Lower lobe of right lung (tissue), 2 donors: ENCODE data around the gene FAHD2A. TPM values are rescaled to one million over a fixed set of nuclear protein-coding genes. Genes with fewer than 3 reads are reported as not detected.

Experiments
- ATAC-seq, 2 donors: fragments of 200-7000 bp; cut with Tn5 transposase; one replicate each; pipeline ENCODE4 v1.9.1; 2020 to 2022; ENCODE audit warnings: mild to moderate bottlenecking in 2 of 2, moderate library complexity in 2 of 2
- DNase-seq: peaks from one replicate; pipeline ENCODE4 v3.0.0-alpha.2; 2020
- H3K27ac ChIP-seq: fragments of 200-600 bp; one replicate; pipeline ENCODE4 v1.8.0; 2022
- H3K27me3 ChIP-seq: fragments of 200-600 bp; one replicate; pipeline ENCODE4 v1.8.0; 2022; ENCODE audit warnings: low read depth
- H3K36me3 ChIP-seq: fragments of 200-600 bp; one replicate; pipeline ENCODE4 v1.8.0; 2022; ENCODE audit warnings: mild to moderate bottlenecking
- H3K4me1 ChIP-seq: fragments of 200-600 bp; one replicate; pipeline ENCODE4 v1.8.0; 2022
- H3K4me3 ChIP-seq: fragments of 200-600 bp; one replicate; pipeline ENCODE4 v1.8.0; 2022; ENCODE audit warnings: mild to moderate bottlenecking
- H3K9me3 ChIP-seq: fragments of 200-600 bp; one replicate; pipeline ENCODE4 v1.8.0; 2022
- intact Hi-C: fragments of 100-400 bp; cut with DNase I; formaldehyde crosslinking; loops from one replicate; pipeline ENCODE4 v1.11.0; 2022
- total RNA-seq: library from RNA; stranded (reverse); fragmentation: NEBNext Ultra II Directional; extraction: Animal tissue kit (Norgen Biotek cat#: 25700); gene quantifications from one replicate; pipeline ENCODE4 v1.2.1, GENCODE V29; 2021
- TF ChIP-seq, protein P1 (sequence below): fragments of 200-600 bp; IDR thresholded peaks from one replicate; pipeline ENCODE4 v1.8.0; 2022; ENCODE audit warnings: antibody characterized with exemption, mild to moderate bottlenecking
- donor health status: DM: no; HTN: yes; CAD: no; lungs with severe emphysema.

The FAHD2A gene
- total RNA-seq, 1 donor from 2014 or later = 19.4 TPM

DNA sequence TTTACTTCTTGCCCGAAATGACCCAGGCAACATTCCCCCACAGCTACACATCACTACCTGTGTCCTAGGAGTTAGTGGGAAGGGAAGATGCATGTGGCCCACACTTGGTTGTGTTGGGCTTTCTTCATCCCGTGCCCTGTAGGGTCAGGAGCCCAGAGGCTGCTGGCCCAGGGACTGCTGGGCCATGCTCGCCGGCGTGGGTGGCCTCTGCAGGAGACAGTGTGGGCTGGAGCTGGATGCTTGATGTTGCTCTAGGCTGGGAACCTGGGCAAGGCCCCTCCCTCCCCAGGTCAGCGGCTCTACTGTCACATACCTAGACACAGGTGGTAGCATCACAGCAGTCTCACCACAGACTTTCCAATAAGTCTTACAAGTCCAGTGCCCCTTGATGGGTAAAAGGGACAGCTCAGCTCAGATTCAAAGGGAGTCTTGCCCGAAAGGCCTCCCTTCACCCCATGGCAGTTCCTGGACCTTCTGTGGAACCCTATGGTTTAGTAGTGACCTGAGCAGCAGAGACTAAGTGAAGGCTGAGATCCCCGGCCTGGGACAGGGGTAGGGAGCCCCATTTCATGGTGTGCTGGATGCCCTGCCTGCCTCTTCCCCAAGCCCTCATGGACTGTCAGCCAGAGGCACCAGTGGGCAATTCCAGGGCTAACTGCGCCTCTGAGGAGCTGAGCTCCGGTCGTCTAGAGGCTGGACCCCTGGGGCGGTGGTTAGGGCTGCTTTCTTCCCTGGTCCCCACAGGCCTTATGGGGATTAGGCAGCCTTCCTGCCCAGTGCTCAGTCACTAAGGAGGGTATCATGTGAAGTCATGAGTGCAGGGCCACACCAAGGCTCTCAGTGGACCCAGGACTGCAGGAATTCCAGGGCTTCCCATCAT, 45.4 kb upstream of the FAHD2A start:
- no peak for ATAC-seq

DNA sequence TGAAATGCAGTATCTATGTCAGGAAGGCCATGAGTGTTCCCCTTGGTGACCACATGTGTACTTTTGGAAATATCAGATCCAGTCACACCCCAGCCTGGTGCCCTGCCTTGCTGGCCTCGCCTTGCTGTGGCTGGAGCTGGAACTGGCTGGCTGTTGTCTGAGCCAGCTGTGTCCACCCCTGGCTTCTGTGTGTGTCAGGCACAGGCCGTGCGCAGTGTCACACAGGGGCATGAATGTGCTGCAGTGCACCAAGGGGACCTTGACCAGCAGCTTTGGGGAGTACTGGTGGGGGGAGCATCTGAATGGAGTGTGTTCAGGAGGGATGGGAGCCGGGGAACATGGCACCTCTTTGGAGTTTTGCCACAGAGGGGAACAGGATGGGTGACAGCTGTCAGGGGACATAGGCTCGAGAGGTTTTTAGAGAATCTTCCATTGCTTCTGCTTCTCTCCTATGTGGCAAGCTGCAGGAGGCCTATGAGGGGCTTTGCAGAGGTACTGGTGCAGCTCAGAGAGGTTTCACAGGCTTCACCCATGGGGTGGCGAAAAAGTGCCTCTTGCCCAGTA, 44.7 kb upstream of the FAHD2A start:
- Histone ChIP-seq H3K36me3 (no peaks in the 10 kb centered on the region), H3K9me3 (no peaks in the 10 kb centered on the region), H3K4me1 (no peaks in the 10 kb centered on the region), H3K27ac (no peak overlapping the region), H3K27me3 (no peaks in the 10 kb centered on the region), H3K4me3 (no peak overlapping the region)
- intact Hi-C loops = no loop called here
- TF ChIP-seq, protein P1, sequence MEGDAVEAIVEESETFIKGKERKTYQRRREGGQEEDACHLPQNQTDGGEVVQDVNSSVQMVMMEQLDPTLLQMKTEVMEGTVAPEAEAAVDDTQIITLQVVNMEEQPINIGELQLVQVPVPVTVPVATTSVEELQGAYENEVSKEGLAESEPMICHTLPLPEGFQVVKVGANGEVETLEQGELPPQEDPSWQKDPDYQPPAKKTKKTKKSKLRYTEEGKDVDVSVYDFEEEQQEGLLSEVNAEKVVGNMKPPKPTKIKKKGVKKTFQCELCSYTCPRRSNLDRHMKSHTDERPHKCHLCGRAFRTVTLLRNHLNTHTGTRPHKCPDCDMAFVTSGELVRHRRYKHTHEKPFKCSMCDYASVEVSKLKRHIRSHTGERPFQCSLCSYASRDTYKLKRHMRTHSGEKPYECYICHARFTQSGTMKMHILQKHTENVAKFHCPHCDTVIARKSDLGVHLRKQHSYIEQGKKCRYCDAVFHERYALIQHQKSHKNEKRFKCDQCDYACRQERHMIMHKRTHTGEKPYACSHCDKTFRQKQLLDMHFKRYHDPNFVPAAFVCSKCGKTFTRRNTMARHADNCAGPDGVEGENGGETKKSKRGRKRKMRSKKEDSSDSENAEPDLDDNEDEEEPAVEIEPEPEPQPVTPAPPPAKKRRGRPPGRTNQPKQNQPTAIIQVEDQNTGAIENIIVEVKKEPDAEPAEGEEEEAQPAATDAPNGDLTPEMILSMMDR = no peak
- ATAC-seq (no peak), DNase-seq (no peak)

More for the DNA sequence above, 45.4 kb upstream of the FAHD2A start:
- Histone ChIP-seq H3K9me3 (no peaks in the 10 kb centered on the region), H3K36me3 (no peaks in the 10 kb centered on the region), H3K27ac (no peak overlapping the region), H3K4me3 (no peak overlapping the region), H3K27me3 (no peaks in the 10 kb centered on the region), H3K4me1 (no peaks in the 10 kb centered on the region)
- TF ChIP-seq, protein P1 = no peak
- intact Hi-C loops = no loop called here
- no peak for DNase-seq

DNA sequence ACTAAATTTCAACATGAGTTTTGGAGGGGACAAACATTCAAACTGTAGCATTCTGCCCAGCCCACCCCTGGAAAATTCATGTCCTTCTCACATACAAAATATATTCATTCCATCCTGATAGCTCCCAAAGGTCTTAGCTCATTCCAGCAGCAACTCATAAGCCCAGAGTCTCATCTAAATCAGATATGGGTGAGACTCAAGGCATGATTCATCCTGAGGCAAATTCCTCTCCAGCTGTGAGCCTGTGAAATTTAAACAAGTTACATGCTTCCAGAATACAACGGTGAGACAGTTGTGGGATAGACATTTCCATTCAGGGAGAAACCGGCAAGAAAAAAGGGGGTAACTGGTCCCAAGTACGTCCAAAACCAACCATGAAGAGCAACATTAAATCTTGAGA, 43.5 kb upstream of the FAHD2A start:
- H3K27me3 ChIP-seq = no peaks in the 10 kb centered on the region
- ATAC-seq (no peak), DNase-seq (no peak)
- H3K4me1 ChIP-seq = no peaks in the 10 kb centered on the region
- H3K4me3 ChIP-seq = no peak overlapping the region
- intact Hi-C loops = no loop called here
- H3K36me3 ChIP-seq = no peaks in the 10 kb centered on the region
- no peaks in the 10 kb centered on the region for H3K9me3 ChIP-seq
- TF ChIP-seq, protein P1 = no peak
- H3K27ac ChIP-seq = no peak overlapping the region

DNA sequence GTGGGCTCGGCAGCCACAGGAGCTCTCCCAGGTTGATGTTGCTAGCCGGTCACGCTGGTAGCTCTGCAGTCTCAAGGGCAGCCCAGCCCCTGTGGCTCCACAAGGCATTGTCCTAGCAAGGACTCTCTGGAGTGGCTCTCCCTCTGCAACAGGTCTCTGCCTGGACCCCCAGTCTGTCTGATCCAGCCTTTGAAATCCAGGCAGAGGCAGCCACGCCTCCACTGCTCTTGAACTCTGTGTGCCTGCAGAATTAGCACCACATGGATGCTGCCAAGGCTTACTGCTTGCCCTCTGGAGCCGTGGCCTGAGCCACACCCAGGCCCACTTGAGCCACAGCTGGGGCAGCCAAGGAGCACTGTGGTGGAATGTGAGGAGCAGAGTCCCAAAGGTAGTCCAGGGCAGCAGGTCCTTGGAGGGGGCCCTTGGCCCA, 43.0 kb upstream of the FAHD2A start:
- no peak overlapping the region for H3K27ac ChIP-seq
- no peaks in the 10 kb centered on the region for H3K27me3 ChIP-seq
- intact Hi-C loops = no loop called here
- DNase-seq (no peak), ATAC-seq (peak in 1 of 2 donors; percentile 12)
- H3K9me3 ChIP-seq = no peaks in the 10 kb centered on the region
- H3K36me3 ChIP-seq = no peaks in the 10 kb centered on the region
- H3K4me1 ChIP-seq = no peaks in the 10 kb centered on the region
- TF ChIP-seq, protein P1 = no peak
- no peak overlapping the region for H3K4me3 ChIP-seq

DNA sequence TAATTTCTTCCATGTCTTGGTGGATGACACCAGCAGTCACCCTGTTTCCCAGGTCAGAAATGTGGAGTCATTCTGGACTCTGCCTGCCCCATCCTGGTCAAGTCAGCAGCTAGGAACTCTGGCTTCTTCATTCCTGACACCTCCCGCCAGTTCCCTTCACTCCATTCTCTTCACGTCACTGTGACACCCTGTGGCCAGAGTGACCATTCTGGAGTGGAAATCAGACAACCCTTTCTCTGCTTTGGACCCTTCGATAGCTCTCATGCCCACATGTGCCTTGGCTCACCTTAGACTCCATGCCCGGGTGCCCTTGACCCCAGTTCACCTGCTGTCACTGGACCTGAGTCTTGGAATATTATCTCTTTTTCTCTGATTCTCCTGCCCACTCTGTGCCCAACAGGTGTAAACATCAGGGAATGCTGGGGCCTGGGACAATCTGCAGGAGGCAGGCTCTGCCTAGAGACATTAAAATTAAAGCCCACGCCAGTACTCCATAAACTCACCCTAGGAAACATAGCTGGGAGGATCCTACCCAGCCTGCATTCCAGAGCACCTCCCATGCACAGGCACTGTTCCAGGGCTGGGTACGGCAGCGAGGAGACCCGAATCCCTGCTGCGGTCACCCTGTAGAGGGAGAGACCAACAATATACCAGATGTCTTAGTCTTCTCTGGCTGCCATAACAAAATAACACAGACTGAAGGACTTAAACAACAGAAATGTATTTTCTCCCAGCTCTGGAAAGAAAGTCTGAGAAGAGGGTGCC, 41.1 kb upstream of the FAHD2A start:
- Histone ChIP-seq H3K4me3 (no peak overlapping the region), H3K9me3 (no peaks in the 10 kb centered on the region), H3K4me1 (no peaks in the 10 kb centered on the region), H3K27ac (no peak overlapping the region), H3K27me3 (no peaks in the 10 kb centered on the region), H3K36me3 (no peaks in the 10 kb centered on the region)
- intact Hi-C loops = no loop called here
- peak; percentile 10 for DNase-seq
- TF ChIP-seq, protein P1 = no peak
- no peak for ATAC-seq
